GM12878 (cell line): ENCODE data around the gene SERTAD2. TPM values are rescaled to one million over a fixed set of nuclear protein-coding genes. Genes with fewer than 3 reads are reported as not detected.

Experiments used
- BMI1 ChIP-seq: fragments of 450-650 bp; IDR thresholded peaks from 2 replicates; pipeline ENCODE4 v1.6.1; 2016; ENCODE audit warnings: mild to moderate bottlenecking, moderate library complexity, borderline replicate concordance
- CBFB ChIP-seq: IDR thresholded peaks from 2 replicates; pipeline ENCODE4 v1.6.1; 2016; ENCODE audit warnings: antibody characterized with exemption, low read depth
- E2F8 ChIP-seq: fragments of 450-650 bp; IDR thresholded peaks from 2 replicates; pipeline ENCODE4 v1.6.1; 2018; ENCODE audit warnings: mild to moderate bottlenecking, low read depth, moderate library complexity; ENCODE audit not compliant: partially characterized antibody
- EP300 ChIP-seq, 2 experiments: fragments of 150-350 bp in 1 of 2; IDR thresholded peaks; 2 replicates each; pipeline ENCODE4 v1.6.1; 2011 to 2012; ENCODE audit warnings: low read depth in 2 of 2, low read length in 2 of 2, borderline replicate concordance in 1 of 2, improper control_type of control experiment in 1 of 2, inconsistent platforms in 1 of 2; ENCODE audit not compliant: control insufficient read depth in 1 of 2
- FOS ChIP-seq: IDR thresholded peaks from 3 replicates; pipeline ENCODE4 v1.6.1; 2011; ENCODE audit warnings: borderline replicate concordance; ENCODE audit not compliant: insufficient read length; ENCODE audit errors: extremely low read depth
- MEF2A ChIP-seq: IDR thresholded peaks from 2 replicates; pipeline ENCODE4 v1.6.1; 2011; ENCODE audit warnings: low read depth, mild to moderate bottlenecking, low read length, moderate library complexity; ENCODE audit not compliant: insufficient read depth
- NR2C1 ChIP-seq: fragments of 450-650 bp; IDR thresholded peaks from 2 replicates; pipeline ENCODE4 v1.6.1; 2017; ENCODE audit warnings: antibody characterized with exemption, mild to moderate bottlenecking, moderate library complexity
- PAX8 ChIP-seq: fragments of 450-650 bp; IDR thresholded peaks from 2 replicates; pipeline ENCODE4 v1.6.1; 2017; ENCODE audit warnings: mild to moderate bottlenecking, moderate library complexity
- POLR2AphosphoS2 ChIP-seq: IDR thresholded peaks from 2 replicates; pipeline ENCODE4 v1.6.1; 2011; ENCODE audit warnings: low read depth, mild to moderate bottlenecking, low read length, improper control_type of control experiment, moderate library complexity
- RUNX3 ChIP-seq: IDR thresholded peaks from 2 replicates; pipeline ENCODE4 v1.6.1; 2012; ENCODE audit warnings: low read length, inconsistent platforms
- SPI1 ChIP-seq: IDR thresholded peaks from 2 replicates; pipeline ENCODE4 v1.6.1; 2011; ENCODE audit warnings: low read depth, mild to moderate bottlenecking, low read length, moderate library complexity, borderline replicate concordance; ENCODE audit not compliant: insufficient read depth
- SRF ChIP-seq, 2 experiments: IDR thresholded peaks; 2 replicates each; pipeline ENCODE4 v1.6.1; 2011; ENCODE audit warnings: low read depth in 2 of 2, low read length in 2 of 2, mild to moderate bottlenecking in 1 of 2, moderate library complexity in 1 of 2
- SUZ12 ChIP-seq: fragments of 200-600 bp; sonication (generic); IDR thresholded peaks from one replicate; pipeline ENCODE4 v1.6.1; 2018; ENCODE audit warnings: antibody characterized with exemption, mild to moderate bottlenecking; ENCODE audit not compliant: unreplicated experiment
- TBL1XR1 ChIP-seq: IDR thresholded peaks from 2 replicates; pipeline ENCODE4 v1.6.1; 2012; ENCODE audit warnings: low read depth, low read length, improper control_type of control experiment
- polyA plus RNA-seq, 11 experiments: library from polyadenylated mRNA; depleted of rRNA in 4 of 11; unstranded in 6 of 11; stranded (reverse) in 5 of 11; fragments of >200 nt; fragmentation: Nextera tagmentation in 4 of 11; fragmentation: Illumina TruSeq in 1 of 11; extraction: Ambion mirVana in 4 of 11; extraction: Trizol in 1 of 11; gene quantifications; 1 replicate in 1 of 11; 2 replicates in 10 of 11; pipeline versions ENCODE4 v1.2.1 to v1.2.3, GENCODE V29; 2011 to 2016; ENCODE audit warnings: inconsistent platforms in 2 of 11, missing spikeins in 2 of 11, low read depth in 1 of 11
- total RNA-seq, 4 experiments: library from RNA; depleted of rRNA in 3 of 4; stranded (reverse); fragments of >200 nt in 3 of 4; fragmentation: Illumina TruSeq in 1 of 4; extraction: Trizol in 1 of 4; gene quantifications; 2 replicates each; pipeline versions ENCODE4 v1.2.1 to v1.2.3, GENCODE V29; 2013 to 2021
- TF ChIP-seq, protein P1 (sequence below): IDR thresholded peaks from 2 replicates; pipeline ENCODE4 v1.6.1; 2012; ENCODE audit warnings: mild to moderate bottlenecking, low read depth, low read length
- TF ChIP-seq, protein P2 (sequence below): fragments of 450-650 bp; formaldehyde crosslinking; IDR thresholded peaks from 2 replicates; pipeline ENCODE4 v1.4.0; 2022; ENCODE audit warnings: mild to moderate bottlenecking, moderate library complexity

SERTAD2 gene
- total and polyA plus RNA-seq, 10 of the 15 experiments (the other 5 are each of a cell fraction or from before 2014, with no cell fraction given): 7.9 to 28.7 (median 20.1) TPM

GRCh38 chr2:64606479-64607363, 47.0 kb downstream of the SERTAD2 start (continued):
- TF ChIP-seq, protein P1, sequence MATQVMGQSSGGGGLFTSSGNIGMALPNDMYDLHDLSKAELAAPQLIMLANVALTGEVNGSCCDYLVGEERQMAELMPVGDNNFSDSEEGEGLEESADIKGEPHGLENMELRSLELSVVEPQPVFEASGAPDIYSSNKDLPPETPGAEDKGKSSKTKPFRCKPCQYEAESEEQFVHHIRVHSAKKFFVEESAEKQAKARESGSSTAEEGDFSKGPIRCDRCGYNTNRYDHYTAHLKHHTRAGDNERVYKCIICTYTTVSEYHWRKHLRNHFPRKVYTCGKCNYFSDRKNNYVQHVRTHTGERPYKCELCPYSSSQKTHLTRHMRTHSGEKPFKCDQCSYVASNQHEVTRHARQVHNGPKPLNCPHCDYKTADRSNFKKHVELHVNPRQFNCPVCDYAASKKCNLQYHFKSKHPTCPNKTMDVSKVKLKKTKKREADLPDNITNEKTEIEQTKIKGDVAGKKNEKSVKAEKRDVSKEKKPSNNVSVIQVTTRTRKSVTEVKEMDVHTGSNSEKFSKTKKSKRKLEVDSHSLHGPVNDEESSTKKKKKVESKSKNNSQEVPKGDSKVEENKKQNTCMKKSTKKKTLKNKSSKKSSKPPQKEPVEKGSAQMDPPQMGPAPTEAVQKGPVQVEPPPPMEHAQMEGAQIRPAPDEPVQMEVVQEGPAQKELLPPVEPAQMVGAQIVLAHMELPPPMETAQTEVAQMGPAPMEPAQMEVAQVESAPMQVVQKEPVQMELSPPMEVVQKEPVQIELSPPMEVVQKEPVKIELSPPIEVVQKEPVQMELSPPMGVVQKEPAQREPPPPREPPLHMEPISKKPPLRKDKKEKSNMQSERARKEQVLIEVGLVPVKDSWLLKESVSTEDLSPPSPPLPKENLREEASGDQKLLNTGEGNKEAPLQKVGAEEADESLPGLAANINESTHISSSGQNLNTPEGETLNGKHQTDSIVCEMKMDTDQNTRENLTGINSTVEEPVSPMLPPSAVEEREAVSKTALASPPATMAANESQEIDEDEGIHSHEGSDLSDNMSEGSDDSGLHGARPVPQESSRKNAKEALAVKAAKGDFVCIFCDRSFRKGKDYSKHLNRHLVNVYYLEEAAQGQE: peak; percentile 21; the same call in 1 of the 2 replicates
- TF ChIP-seq E2F8: no peak
- TF ChIP-seq POLR2AphosphoS2: no peak
- peak; percentile 87 for TF ChIP-seq RUNX3
- no peak for TF ChIP-seq BMI1
- TF ChIP-seq NR2C1: no peak
- no peak for TF ChIP-seq MEF2A
- no peak for TF ChIP-seq PAX8
- TF ChIP-seq SRF (IDR thresholded peaks at IDR 0.05; ENCODE audit: low read depth in 2 of 2, low read length in 2 of 2): peak in 1 of 2 experiments; percentile 51; a peak in 1 of 4 replicates
- no peak for TF ChIP-seq SUZ12
- TF ChIP-seq SPI1: peak; percentile 38; the same call in 1 of the 2 replicates
- TF ChIP-seq, protein P2, sequence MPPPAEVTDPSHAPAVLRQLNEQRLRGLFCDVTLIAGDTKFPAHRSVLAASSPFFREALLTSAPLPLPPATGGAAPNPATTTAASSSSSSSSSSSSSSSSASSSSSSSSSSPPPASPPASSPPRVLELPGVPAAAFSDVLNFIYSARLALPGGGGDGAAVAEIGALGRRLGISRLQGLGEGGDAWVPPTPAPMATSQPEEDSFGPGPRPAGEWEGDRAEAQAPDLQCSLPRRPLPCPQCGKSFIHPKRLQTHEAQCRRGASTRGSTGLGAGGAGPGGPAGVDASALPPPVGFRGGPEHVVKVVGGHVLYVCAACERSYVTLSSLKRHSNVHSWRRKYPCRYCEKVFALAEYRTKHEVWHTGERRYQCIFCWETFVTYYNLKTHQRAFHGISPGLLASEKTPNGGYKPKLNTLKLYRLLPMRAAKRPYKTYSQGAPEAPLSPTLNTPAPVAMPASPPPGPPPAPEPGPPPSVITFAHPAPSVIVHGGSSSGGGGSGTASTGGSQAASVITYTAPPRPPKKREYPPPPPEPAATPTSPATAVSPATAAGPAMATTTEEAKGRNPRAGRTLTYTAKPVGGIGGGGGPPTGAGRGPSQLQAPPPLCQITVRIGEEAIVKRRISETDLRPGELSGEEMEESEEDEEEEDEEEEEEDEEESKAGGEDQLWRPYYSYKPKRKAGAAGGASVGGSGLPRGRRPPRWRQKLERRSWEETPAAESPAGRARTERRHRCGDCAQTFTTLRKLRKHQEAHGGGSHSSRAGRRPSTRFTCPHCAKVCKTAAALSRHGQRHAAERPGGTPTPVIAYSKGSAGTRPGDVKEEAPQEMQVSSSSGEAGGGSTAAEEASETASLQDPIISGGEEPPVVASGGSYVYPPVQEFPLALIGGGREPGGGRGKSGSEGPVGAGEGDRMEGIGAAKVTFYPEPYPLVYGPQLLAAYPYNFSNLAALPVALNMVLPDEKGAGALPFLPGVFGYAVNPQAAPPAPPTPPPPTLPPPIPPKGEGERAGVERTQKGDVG: no peak
- TF ChIP-seq TBL1XR1: no peak
- TF ChIP-seq CBFB: peak; percentile 83
- no peak for TF ChIP-seq FOS
- peak in 1 of 2 experiments; percentile 67; a peak in 2 of 4 replicates for TF ChIP-seq EP300 (IDR thresholded peaks at IDR 0.05; ENCODE audit: borderline replicate concordance in 1 of 2, control insufficient read depth in 1 of 2, low read depth in 2 of 2, low read length in 2 of 2)
